ENCODE measurements around the gene ST6GALNAC4. TPM values are rescaled to one million over a fixed set of nuclear protein-coding genes. Genes with fewer than 3 reads are reported as not detected.
A peak's percentile ranks its signal among the peaks of the same experiment; 100 is the strongest.

Gene ST6GALNAC4
- total RNA-seq, 1 donor from 2014 or later = 21.4 TPM

DNA sequence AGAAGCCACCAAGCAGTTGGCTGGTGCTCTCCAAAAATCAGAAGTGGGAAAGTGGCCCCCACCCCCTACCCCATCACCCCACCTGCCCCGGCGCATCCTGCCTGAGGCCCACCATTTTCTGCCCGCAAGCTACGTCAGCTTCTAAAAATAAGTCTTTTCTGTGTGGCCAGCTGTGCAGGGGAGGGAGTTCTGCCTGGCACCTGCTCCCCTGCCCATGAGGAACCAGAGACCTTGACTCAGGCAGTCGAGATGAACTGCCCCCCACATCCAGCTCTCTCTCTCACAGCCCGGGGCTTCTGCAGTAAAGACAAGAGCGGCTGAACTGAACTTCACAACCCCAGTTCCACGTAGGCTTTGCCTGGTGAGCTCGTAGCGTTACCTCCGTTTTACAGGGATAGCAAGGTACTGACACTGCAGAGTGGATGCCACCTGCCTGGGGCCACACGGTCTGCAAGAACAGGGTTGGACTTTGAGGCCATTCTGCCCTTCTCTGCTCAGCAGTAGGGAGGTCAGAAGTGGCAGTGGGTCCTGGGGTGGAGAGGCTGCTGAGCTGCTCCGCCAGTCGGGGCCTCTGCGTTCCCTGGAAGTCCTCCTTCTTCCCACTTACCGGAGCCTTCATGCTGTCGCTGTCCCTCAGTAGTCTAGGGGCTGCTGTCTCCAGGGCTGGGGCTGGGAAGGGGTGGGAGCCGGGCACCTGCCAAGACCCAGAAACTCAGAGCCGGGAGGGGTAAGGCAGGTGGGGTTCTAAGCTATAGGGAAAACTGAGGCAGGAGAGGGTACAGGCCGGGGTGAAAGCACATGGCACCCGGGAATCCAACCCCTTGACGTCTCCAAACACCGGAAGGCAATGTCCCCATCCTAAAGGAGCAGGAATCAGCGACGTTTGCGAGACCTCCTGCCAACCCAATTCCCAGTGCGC is 781 bp downstream of the ST6GALNAC4 start:
- TF ChIP-seq, protein P1, sequence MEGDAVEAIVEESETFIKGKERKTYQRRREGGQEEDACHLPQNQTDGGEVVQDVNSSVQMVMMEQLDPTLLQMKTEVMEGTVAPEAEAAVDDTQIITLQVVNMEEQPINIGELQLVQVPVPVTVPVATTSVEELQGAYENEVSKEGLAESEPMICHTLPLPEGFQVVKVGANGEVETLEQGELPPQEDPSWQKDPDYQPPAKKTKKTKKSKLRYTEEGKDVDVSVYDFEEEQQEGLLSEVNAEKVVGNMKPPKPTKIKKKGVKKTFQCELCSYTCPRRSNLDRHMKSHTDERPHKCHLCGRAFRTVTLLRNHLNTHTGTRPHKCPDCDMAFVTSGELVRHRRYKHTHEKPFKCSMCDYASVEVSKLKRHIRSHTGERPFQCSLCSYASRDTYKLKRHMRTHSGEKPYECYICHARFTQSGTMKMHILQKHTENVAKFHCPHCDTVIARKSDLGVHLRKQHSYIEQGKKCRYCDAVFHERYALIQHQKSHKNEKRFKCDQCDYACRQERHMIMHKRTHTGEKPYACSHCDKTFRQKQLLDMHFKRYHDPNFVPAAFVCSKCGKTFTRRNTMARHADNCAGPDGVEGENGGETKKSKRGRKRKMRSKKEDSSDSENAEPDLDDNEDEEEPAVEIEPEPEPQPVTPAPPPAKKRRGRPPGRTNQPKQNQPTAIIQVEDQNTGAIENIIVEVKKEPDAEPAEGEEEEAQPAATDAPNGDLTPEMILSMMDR (IDR thresholded peaks at IDR 0.05) = no peak
- Mint-ChIP-seq H3K36me3 (ENCODE audit: unreplicated experiment) (peaks cover 2% of the 10 kb centered on the region), H3K4me1 (ENCODE audit: unreplicated experiment) (peaks cover 49% of the 10 kb centered on the region), H3K9me3 (ENCODE audit: unreplicated experiment) (no peaks in the 10 kb centered on the region), H3K27ac (ENCODE audit: unreplicated experiment) (peak overlapping the region; percentile 79), H3K4me3 (ENCODE audit: unreplicated experiment) (peak overlapping the region; percentile 75), H3K27me3 (ENCODE audit: unreplicated experiment) (no peaks in the 10 kb centered on the region)
- DNase-seq (ENCODE audit: extremely low spot score, unreplicated experiment) = no peak

DNA sequence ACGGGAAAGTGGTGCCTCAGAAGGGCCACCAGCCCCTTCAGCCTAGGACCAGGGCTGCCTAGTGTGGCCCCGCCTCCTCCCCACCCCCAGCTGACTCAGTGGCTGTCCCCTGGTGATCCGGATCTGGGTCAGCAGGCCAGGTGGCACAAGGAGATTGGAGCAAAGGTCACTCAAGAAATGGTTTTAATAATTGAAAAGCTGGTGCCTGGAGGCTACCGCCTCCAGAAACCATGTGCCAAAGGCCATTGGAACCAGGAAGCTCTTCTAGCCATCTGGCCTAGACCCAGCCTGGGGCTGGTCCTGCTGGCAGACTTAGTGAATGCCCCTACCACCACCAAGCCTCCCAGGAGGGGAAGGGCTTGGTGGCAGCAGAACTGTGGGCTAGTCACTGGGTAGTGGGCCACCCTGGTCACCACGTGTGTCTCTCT is 1.5 kb downstream of the ST6GALNAC4 start:
- H3K4me3 Mint-ChIP-seq (ENCODE audit: unreplicated experiment) = no peak overlapping the region
- TF ChIP-seq, protein P1 (IDR thresholded peaks at IDR 0.05) = no peak
- no peak overlapping the region for H3K27ac Mint-ChIP-seq (ENCODE audit: unreplicated experiment)
- peaks cover 2% of the 10 kb centered on the region for H3K36me3 Mint-ChIP-seq (ENCODE audit: unreplicated experiment)
- H3K4me1 Mint-ChIP-seq (ENCODE audit: unreplicated experiment) = peaks cover 47% of the 10 kb centered on the region
- no peak for DNase-seq (ENCODE audit: extremely low spot score, unreplicated experiment)
- no peaks in the 10 kb centered on the region for H3K9me3 Mint-ChIP-seq (ENCODE audit: unreplicated experiment)
- H3K27me3 Mint-ChIP-seq (ENCODE audit: unreplicated experiment) = no peaks in the 10 kb centered on the region

DNA sequence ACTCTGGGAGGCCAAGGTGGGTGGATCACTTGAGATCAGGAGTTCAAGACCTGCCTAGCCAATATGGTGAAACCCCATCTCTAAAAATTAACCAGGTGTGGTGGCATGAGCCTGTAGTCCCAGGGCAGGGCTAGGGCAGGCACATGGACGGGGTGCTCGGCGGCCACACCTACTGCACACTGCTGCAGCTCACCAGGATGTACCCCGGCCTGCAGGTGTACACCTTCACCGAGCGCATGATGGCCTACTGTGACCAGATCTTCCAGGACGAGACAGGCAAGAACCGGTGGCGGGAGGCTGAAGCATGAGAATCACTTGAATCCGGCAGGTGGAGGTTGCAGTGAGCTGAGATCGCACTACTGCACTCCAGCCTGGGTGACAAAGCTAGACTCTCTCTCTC is 3.2 kb downstream of the ST6GALNAC4 start:
- no peaks in the 10 kb centered on the region for H3K9me3 Mint-ChIP-seq (ENCODE audit: unreplicated experiment)
- no peak for DNase-seq (ENCODE audit: extremely low spot score, unreplicated experiment)
- no peaks in the 10 kb centered on the region for H3K27me3 Mint-ChIP-seq (ENCODE audit: unreplicated experiment)
- no peak overlapping the region for H3K4me3 Mint-ChIP-seq (ENCODE audit: unreplicated experiment)
- H3K4me1 Mint-ChIP-seq (ENCODE audit: unreplicated experiment) = peaks cover 32% of the 10 kb centered on the region
- H3K36me3 Mint-ChIP-seq (ENCODE audit: unreplicated experiment) = peaks cover 2% of the 10 kb centered on the region
- H3K27ac Mint-ChIP-seq (ENCODE audit: unreplicated experiment) = no peak overlapping the region
- TF ChIP-seq, protein P1 (IDR thresholded peaks at IDR 0.05) = no peak

DNA sequence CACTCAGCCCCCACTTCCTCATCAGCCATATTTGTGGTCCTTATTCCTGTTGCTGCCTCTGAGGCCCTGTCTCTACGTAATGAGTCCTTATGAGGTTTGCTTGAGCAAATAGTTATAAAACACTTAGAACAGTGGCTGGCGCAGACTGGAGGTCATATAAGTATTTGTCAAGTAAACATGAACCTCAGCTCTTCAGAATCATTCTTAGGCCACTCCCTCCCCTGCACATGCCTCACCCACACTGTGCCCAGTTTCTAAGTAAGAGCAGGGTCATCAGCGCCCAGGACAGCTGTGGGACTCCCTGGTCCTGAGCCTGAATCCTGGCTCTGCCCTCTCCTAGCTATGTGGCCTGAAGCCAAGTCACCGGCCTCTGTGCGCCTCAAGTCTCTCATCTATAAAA is 4.0 kb downstream of the ST6GALNAC4 start:
- Mint-ChIP-seq H3K4me3 (ENCODE audit: unreplicated experiment) (no peak overlapping the region), H3K27me3 (ENCODE audit: unreplicated experiment) (no peaks in the 10 kb centered on the region), H3K9me3 (ENCODE audit: unreplicated experiment) (no peaks in the 10 kb centered on the region), H3K27ac (ENCODE audit: unreplicated experiment) (peak overlapping the region; percentile 23), H3K36me3 (ENCODE audit: unreplicated experiment) (peaks cover 2% of the 10 kb centered on the region), H3K4me1 (ENCODE audit: unreplicated experiment) (peaks cover 24% of the 10 kb centered on the region)
- TF ChIP-seq, protein P1 (IDR thresholded peaks at IDR 0.05) = no peak
- DNase-seq (ENCODE audit: extremely low spot score, unreplicated experiment) = no peak

DNA sequence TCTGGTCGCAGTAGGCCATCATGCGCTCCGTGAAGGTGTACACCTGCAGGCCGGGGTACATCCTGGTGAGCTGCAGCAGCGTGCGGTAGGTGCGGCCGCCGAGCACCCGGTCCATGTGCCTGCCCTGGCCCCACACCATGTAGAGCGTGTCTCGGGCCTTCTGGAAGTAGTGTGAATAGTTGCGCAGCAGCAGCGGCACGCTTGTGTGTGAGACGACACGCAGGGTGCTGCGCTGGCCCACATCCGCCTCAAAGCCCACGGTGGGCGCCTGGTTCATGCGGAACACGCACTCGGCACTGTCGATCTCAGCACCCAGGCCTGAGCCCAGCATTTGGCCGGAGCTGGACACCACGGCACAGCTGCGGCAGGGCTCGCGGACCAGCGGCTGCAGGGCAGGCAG is 4.5 kb downstream of the ST6GALNAC4 start:
- no peak for DNase-seq (ENCODE audit: extremely low spot score, unreplicated experiment)
- H3K4me3 Mint-ChIP-seq (ENCODE audit: unreplicated experiment) = no peak overlapping the region
- H3K27ac Mint-ChIP-seq (ENCODE audit: unreplicated experiment) = no peak overlapping the region
- TF ChIP-seq, protein P1 (IDR thresholded peaks at IDR 0.05) = no peak
- H3K27me3 Mint-ChIP-seq (ENCODE audit: unreplicated experiment) = no peaks in the 10 kb centered on the region
- H3K9me3 Mint-ChIP-seq (ENCODE audit: unreplicated experiment) = no peaks in the 10 kb centered on the region
- H3K4me1 Mint-ChIP-seq (ENCODE audit: unreplicated experiment) = peaks cover 19% of the 10 kb centered on the region
- peaks cover 2% of the 10 kb centered on the region for H3K36me3 Mint-ChIP-seq (ENCODE audit: unreplicated experiment)
